EH (cell line): ENCODE results near the gene GLRX5.
A peak's percentile ranks its signal among the peaks of the same experiment; 100 is the strongest.

ENCODE experiments used
- DNase-seq: peaks from one replicate; pipeline ENCODE4 v3.0.0-alpha.2; 2015; ENCODE audit warnings: low read depth

The GLRX5 gene

DNA sequence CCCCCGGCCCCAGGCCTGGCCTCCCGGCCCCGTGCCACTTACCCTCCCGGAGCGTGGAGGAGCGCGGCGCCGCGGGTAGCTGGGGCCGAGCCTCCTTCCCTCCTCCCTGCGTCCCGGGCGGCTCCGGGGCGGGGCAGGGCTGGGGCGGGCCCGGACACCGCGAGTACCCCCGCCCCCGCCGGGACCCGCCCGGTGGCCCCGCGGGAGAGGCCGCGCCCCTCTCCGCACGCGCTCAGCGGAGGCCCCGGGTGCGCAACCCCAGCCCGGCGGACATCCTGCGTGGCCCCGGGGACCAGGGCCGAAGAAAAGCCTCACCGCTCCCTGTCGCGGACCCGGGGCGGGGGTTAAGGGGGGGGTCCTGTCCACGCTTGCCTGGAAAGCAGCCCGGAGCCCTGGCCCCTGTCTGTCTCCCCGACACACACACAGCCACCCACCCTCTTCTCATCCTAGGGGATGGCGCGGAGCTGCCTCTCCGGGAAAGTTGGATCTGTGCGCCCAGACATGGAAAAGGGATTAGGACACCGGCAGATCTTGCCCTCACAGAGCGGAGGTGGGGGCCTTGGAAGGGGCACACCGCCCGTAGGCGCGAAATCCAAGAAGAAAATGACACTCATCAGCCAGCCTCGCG lies 18.2 kb upstream of the GLRX5 start, which contains the start of gene SYNE3:
TSS of gene SYNE3 (minus strand) at position 97 of the 628 bp plus-strand sequence. CDS start 40,829 bp downstream, outside the sequence.
- DNase-seq = peak; percentile 58

DNA sequence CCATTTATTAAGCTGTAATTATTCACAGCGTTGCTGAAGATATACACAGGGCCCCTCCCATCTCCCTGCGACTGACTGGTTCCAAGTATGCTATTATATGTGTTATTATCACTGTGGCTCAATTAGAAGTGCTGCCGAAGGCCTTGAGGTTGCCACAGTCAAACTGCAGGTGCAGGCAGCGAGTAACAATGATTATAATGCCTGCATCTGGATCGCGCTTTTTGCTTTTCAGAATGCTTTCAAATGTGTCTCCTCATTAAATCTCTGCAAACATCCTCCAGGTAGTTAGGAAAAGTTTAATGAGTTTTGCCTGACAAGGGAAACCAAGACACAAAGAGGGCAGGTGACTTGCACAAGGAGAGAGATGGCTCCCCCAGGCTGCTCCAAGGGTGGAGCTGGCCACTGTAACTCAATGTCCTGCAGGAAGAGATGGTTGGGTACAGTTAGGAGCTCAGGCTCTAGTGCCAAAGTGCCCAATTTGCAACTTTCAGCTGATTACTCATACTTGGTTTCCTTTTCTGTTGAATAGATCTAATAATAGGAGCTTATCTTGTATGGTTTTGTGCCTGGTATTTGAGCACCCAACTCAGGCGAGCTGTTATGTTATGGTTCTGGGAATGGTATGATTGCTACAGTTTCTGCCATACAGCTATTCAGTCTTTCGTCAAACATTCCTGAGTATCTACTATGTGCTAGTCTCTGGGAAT lies 16.7 kb upstream of the GLRX5 start:
- DNase-seq = peak; percentile 80

DNA sequence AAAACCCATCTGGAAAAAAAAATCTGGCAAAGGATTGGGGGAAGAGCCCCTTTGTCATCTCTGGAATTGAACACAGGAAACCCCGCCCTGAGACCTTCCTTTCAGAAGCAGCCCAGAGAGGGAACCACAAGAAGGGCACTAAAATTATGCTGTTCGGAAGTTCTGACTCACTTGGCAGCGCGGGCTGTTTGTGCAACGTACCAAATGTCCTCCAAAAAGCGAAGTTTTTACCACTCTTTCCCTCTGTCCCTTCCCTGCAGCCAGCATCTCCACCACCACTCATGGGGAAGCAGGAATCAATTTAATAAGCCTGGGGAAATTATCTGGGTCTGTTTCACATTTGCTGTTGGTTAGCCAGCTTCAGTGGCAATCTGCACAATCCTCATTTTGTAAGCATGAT lies 15.2 kb upstream of the GLRX5 start:
- DNase-seq = peak; percentile 90

DNA sequence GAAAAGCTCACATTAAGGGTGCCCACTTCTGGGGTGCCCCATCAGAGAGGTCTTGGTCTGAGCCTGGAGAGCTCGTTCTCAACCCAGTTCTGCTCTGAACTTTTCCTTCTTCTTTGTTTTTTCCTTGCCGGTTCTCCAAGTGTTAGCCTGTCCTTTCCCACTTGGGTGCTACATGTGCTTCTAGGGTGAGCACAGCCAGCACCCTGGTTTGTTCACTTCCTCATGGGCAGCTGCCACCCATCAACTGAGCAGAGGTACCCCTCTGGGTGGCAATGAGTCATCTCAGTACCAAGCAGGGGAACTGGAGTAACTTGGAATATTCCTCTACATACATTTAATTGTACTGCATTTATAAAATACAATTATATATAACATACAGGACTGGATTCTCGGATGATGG lies 14.5 kb upstream of the GLRX5 start:
- no peak for DNase-seq

DNA sequence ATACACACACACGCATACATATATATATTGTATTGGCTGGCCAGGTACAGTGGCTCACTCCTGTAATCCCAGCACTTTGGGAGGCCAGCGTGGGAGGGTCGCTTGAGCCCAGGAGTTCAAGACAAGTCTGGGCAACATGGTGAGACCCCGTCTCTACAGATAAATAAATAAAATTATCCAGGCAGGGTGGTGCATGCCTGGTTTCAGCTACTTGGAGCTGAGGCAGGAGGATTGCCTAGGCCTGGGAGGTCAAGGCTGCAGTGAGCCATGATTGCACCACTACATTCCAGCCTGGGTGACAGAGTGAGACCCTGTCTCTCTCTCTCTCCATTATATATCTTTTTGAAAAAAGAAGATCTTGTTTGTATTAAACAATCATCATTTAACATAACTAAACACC lies 13.8 kb upstream of the GLRX5 start:
- no peak for DNase-seq

DNA sequence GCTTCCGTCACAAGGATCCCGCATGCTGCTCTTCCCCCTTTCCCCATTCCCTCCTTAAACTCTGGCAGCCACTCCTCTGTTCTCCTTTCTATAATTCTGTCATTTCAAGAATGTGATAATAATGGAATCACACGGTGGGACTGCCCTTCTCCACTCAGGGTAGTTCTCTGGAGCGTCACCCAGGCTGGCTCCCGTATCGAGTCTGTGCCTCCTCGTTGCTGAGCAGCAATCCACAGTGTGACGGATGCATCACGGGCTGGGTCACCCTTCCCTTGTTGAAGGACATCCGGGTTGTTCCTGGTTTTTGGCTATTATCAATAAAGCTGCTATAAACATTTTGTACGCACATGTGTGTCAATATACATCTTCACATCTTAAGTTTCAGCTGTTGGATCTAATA lies 12.7 kb upstream of the GLRX5 start:
- DNase-seq = no peak

DNA sequence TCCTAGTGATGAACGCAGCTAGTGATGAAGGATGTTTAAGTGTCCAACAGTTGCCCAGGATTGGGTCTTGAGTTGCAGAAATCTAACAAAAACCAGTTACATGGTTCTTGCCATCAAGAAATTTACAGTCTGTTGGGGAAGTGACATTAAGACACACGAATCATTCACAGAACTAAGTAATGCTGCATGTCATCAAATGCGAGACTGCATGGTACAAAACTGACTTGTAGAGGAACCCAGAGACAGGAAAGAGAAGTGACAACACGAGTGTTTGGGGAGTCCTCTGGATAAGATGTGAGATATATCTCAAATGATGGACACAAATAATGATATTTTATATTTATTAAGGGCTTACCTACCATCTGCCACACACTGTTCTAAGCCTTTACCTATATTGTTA lies 12.3 kb upstream of the GLRX5 start:
- no peak for DNase-seq

DNA sequence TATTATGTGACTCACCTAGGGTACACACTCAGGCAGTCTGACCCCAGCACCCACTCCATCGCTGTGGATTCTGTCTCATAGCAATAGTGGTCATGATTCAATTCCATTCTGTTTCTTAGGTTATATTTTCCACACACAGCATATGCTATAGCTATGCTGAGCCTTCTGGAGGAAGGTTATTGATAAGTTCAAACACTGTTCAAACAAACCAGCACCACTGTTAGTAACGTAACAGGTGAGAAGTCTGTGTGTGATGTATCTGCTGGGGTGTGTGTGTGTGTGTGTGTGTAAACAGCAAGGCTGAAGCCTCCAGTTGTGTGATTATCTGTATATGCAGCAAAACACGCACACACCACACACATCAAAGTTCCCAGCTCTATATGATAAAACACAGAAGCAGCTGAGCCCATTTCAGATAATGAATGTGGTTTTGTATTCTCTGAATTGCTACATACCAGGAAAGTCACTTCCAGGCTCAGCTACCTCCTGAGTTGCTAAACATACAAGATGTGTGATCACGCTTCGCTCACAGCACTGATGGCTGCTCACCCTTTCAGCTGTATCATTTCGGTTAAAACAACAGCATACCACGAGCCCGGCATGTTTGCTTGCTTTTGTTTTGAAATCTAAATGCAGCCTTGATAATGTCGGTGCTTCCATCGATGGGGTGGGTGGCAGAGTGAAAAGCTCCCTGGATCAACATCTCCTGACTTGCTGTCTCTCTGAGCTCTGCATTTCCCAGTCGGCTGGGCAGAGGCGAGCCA lies 11.6 kb upstream of the GLRX5 start:
- peak; percentile 41 for DNase-seq

DNA sequence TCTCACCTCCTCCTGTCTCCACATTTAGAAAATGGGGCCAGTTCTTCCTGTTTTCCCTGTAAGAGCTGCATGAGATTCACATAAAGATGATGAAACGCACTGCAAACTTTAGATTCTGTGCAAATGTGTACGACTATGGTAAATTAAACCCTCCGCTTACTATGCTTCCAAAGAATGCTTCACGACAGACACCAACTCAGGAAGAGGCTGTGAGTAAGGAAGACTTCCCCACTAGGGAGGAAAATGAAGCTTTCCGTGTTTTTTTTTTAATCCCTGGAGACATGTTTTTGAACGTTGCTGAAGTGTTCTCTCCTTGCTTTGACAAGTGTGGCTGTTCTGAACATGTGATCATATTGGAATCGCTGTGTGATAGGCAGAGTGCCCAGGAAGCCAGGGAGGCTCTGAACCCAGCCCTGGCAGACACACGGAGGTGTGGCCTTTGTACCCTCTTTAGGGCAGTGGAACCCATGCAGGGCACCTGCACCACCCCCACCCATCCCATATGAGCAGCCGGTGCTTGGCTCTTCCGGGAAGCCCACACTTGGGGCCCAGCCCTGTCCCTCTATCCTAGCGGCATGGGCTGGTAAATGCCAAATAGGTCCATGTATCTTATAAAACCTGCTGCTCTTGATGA lies 10.9 kb upstream of the GLRX5 start:
- peak; percentile 86 for DNase-seq

DNA sequence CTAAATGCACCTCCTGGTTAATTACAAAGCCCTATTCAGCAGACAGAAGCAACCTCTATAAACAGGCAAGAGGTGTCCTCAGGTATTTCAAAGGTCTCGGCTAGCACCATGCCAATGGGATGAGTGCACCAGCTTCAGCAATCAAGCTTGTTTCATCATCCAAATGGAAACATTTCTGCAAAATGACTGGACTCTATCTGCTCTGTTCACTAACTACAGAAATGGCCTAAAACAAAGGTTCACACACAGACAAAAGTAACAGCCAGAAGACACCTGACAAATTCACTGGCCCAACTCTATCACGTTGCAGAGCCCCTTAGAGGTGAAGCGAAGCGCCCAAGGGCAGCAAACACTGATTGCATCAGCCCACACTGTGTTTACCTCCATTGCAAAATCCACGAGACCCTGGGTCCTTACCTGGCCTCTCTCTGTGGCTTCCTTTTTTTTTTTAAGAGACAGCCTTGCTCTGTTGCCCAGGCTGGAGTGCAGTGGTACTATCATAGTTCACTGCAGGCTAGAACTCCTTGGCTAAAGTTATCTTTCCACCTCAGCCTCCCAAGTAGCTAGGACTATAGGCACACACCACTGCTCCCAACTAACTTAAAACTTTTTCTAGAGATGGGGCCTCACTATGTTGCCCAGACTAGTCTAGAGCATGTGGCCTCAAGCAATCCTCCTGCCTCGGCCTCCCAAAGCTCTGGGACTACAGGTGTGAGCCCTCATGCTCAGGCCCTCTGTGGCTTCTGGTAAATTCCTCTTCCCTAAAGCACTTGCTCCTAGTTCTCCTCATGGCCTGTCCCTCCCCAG lies 9.9 kb upstream of the GLRX5 start:
- peak; percentile 46 for DNase-seq

DNA sequence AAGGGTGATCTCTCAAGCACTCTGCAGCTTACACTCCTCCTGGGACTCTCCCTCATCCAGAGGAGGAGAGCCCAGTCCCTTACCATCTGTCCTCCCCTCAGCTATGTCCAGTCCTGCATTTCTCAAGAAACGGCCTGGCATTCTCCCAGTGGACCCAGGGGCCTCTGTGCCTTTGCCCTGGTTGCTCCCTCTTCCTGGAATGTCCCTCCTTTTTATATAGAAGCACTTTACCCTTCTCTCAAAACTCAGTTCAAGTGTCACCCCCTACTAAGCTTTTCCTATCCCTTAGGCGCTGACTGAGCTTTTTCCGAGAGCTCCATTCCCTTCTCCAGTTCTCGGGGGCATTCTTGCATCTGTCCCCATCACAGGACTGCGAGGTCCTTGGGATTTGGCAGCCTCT lies 8.9 kb upstream of the GLRX5 start:
- DNase-seq = no peak

DNA sequence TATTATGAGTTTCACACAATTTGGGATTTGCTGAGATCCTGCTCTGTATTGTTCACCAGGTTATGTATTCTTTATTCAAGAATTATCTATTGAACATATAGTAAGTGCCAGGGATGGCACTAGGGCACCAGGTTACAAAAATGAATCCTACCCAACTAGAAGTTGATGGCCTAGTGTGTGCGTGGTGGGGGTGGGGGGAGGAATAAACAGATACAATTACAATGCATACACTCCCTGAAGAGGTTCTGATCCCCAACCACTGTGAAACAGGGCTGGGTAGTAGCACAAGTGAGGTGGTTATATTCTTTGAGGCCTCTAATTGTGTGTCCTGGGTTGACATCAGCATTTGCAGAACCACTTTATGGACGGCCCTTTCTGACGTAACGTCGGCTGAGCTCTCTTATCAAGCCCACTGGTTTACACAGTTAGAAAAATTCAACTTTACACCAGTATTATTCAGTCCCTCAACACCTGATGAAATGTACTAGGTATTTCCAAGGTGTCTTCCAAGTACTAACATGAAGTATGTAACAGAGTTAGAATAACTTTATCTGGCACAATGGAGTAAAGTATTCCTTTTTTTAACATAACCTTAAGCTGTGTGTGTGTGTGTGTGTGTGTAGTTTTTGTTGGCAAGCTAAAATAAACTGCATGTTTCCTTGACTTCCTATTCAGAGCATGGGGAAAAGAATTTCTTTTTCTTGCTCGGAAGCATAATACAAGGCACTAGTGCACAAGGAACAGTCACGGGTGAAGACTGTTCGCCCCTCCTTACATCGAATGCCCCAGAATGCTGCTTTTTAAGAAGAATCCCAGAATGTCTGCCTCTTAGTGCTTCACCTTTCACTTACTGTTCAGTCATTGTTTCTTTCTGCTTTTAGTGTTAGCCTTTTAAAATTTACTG lies 8.1 kb upstream of the GLRX5 start:
- no peak for DNase-seq

DNA sequence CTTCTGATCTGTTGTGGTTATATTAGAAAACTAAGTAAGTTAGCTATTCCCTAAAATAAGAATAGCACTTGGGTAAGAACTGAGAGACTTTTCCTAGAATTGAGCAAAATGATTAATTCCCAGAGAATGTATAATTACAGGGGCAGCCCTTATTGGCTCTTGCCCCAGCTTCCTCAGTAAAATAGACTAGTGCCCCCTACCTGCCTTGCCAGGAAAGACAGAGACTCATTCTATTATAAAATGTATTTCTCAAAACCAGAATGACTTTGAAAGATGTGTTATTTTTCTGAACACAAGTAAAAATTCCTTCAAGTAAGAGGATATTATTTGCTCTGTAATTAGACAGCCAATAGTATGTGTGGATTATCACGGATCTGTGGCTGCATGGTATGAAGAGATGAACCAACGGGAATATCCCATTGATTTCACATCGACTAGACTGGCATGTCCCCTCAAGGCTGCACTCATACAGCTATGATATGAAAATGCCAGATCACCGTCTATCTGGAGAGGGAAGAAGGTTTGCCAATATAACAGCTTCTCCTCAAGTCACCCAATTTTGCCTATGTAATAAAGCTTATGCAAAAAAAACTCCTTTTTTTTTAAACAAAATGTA lies 7.4 kb upstream of the GLRX5 start:
- peak; percentile 88 for DNase-seq

DNA sequence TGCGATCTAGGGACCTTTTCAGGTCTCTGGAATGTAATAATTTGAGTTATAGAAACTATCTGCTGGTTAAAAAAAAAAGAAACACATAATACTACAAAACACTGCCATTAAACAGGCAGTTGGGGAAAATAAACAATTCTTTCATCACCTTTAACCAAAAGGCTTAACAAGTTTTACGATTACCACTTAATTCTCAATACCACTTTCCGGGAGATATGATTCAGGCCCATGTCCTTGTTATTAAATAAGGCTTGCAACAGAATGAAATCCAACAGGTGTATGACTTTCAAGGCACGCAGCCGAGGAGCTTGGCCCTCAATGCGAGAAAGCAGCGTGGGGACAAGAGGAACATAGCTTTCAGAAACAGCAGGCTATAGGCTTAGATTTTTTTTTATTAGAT lies 5.6 kb upstream of the GLRX5 start:
- no peak for DNase-seq

DNA sequence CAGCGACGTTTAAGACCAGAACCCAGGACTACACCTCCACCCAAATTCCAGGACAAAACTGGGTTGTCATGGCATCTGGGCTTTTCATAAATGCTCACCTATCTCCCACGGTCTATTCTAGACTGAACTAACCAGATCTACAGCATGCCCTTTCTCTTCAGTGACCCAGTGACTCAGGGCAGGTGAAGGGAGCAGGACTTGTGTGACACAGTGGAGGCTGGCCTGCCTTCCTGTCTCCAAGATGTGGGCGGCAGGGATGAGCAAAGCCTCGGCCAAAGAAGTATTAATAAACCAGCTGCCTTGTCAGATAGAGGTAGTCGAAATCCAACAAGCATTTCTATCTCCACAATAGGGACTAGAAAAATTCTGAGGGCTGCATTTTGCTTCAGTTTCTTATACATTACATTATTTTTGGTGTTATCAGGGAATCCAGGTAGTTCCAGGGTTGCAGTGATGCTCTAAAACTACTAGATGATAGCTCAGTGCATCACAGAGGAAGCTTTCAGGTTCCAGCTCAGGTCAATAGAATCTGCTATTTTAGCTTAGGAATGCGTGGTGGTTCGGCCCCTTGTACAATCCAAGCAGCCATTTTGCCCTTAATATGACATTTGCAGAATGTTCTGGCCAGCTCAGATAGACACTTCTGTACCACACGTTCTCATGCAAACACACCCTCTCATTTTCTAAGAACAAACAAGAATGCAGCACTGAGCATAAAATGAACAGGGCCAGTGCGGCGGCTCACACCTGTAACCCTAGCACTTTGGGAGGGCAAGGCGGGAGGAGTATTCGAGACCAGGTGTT lies 4.2 kb upstream of the GLRX5 start:
- no peak for DNase-seq

DNA sequence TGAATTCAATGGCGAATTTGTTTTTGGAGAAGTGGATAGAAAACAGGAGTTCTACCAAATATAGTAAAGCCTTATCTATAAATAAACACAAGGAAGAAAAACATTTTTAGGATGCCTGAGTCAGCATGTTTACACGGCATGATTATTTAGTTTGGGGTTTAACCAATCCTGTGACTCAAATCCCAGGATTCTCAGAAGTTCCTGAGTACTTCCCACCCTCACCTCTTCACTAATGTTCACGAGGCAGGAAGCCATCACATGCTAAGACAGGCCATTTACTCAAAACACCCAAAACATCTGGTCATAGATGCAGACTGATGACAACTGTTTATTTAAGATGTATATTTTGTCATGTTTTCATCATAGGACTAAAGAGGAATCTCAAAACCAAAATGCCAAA lies 3.4 kb upstream of the GLRX5 start:
- peak; percentile 87 for DNase-seq

DNA sequence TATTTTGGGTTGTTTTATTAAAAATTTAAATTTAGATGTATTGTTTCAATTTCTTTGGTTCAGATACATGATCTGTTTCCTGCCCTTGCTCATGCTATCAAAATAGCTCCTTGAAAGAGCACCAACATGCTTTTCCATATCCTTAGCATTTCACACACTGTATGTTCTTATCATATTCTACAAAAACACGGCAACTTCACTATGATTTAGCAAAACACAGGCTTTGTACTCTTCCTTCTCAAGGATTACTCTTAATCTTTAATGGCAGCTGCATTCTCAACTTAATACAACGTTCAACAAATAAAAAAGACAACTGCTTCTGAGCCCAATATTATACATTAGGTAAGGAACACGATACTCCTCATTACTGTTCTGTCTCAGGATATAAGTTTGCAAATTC lies 2.9 kb upstream of the GLRX5 start:
- no peak for DNase-seq

DNA sequence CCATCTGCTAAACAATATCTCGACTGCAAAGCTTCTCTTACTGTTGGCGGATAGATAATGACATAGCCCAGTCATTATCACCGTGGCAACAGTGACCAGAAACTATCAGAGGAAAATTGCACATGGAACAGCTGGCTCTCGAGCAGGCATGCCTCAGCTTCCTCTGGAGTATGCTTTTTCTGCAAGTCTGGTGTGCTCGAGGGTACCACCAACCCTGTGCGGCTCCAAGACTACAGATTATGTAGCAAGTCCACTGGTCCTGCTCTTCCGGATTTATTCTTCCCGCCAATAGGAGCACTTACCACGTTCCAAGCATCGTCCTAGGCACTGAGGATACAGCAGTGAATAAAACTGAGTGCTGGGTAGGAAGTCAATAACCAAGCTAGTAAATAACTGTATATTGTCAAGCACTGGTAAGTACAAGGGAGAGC lies 1.4 kb upstream of the GLRX5 start:
- DNase-seq = peak; percentile 62

DNA sequence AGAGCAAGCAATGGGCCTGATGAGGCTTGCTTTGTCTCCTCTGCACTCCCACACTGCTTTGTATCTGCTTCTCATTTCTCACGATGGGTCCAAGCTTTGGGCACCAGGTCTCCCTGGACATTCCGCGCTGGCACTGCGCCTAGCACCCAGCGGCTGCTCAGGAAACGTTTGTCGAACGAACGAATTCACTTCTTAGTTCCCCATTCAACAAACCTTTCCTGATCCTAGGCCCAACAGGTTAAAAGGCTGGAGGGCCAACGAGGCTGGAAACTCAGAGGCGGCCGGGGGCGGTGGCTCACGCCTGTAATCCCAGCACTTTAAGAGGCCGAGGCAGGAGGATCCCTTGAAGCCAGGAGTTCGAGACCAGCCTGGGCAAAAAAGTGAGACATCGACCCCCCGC lies 1.0 kb upstream of the GLRX5 start:
- peak; percentile 25 for DNase-seq
